Activated CD8-positive, alpha-beta T cell treated with anti-CD3 and anti-CD28 coated beads, Interleukin-2, amount 10 ng/mL, durations not matched to agents 7 days and 5 days (primary cell): ENCODE data around the gene CABP1. TPM values are rescaled to one million over a fixed set of nuclear protein-coding genes. Genes with fewer than 3 reads are reported as not detected.

Experiments
- ATAC-seq: fragments of 150-1000 bp; cut with Tn5 transposase; one replicate; pipeline ENCODE4 v1.10.0; 2021; ENCODE audit warnings: moderate library complexity
- CTCF ChIA-PET: fragments of 350-600 bp; sonication (Branson Sonifier 250); formaldehyde crosslinking; loops from one replicate; lab custom pipeline; 2021; ENCODE audit warnings: antibody characterized with exemption; lab: Charles Lee
- POLR2A ChIA-PET: fragments of 350-600 bp; sonication (Branson Sonifier 250); formaldehyde crosslinking; loops from one replicate; lab custom pipeline; 2021; ENCODE audit warnings: antibody characterized with exemption; lab: Charles Lee
- DNase-seq: peaks from one replicate; pipeline ENCODE4 v3.0.0-alpha.2; 2020
- H3K27ac Mint-ChIP-seq: one replicate; pipeline ENCODE4 v1.8.0; 2021; ENCODE audit warnings: mild to moderate bottlenecking, mixed read lengths
- H3K27me3 Mint-ChIP-seq: one replicate; pipeline ENCODE4 v1.8.0; 2021; ENCODE audit warnings: low read depth, mixed read lengths
- H3K36me3 Mint-ChIP-seq: one replicate; pipeline ENCODE4 v1.8.0; 2021; ENCODE audit warnings: low read depth, mixed read lengths
- H3K4me1 Mint-ChIP-seq: one replicate; pipeline ENCODE4 v1.8.0; 2021; ENCODE audit warnings: low read depth, mixed read lengths
- H3K4me3 Mint-ChIP-seq: one replicate; pipeline ENCODE4 v1.8.0; 2021; ENCODE audit warnings: mild to moderate bottlenecking, mixed read lengths
- H3K9me3 Mint-ChIP-seq: one replicate; pipeline ENCODE4 v1.8.0; 2022; ENCODE audit warnings: mixed read lengths; ENCODE audit not compliant: insufficient read depth
- total RNA-seq, 2 experiments: library from RNA; stranded (reverse); gene quantifications; one replicate each; pipeline ENCODE4 v1.2.3, GENCODE V29; 2021

Gene CABP1
- total RNA-seq, 2 experiments from 2014 or later, result 0.34 TPM; not detected in 1

DNA sequence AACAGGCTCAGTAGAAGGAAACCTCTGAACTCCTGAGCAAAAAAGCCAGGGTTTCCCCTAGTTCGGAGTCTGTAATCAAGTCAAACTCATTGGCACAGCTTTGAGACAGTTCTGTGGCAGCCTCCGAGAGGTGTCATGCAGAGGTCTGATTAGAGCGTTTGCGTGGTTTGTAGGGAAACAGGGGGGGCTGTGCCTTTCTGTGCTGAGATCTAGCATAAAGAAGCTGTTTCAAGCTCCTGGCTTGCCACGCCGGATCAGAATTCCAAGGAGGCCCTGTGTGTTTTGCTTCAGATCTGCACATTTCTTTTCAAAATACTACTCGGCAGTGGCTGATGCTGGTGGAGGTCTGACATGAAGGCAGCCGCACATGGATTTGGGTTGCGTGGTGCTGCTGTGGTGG, 1.7 kb downstream of the CABP1 start:
- POLR2A ChIA-PET, result no interaction called here

DNA sequence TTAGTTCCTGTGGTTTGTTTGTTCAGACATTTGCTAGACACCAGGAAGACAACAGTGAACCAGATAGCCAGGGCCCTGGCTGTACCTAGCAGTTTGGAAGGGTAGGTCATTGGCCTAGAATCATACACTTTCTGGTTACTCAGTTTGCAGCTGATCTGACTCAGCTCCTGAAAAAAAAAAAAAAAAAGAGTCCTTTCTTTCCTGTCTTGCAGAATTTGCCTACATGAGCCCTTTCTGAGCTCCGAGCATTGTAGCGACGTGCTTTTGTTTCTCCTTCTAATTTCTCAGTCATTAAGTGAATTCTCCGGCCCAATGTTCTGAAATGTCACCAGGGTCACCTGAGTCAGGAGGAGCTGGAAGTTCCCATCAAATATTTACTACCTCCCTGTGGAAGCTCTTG, 2.4 kb downstream of the CABP1 start:
- no peak overlapping the region for H3K27ac Mint-ChIP-seq
- ATAC-seq (no peak), DNase-seq (no peak)
- peaks cover 50% of the 10 kb centered on the region for H3K27me3 Mint-ChIP-seq
- H3K36me3 Mint-ChIP-seq, result no peaks in the 10 kb centered on the region
- ChIA-PET POLR2A (no interaction called here), CTCF (interaction anchor here (1.2 kb wide), 1 partner anchor 329 kb away, joined by 6 read pairs; no protein-coding TSS in a partner anchor)
- H3K4me3 Mint-ChIP-seq, result no peak overlapping the region
- peaks cover 11% of the 10 kb centered on the region for H3K4me1 Mint-ChIP-seq
- H3K9me3 Mint-ChIP-seq, result no peaks in the 10 kb centered on the region

More for the DNA sequence above, 1.7 kb downstream of the CABP1 start:
- Mint-ChIP-seq H3K36me3 (no peaks in the 10 kb centered on the region), H3K4me3 (peak overlapping the region; percentile 63), H3K4me1 (peaks cover 10% of the 10 kb centered on the region), H3K27me3 (peaks cover 53% of the 10 kb centered on the region), H3K9me3 (no peaks in the 10 kb centered on the region), H3K27ac (no peak overlapping the region)
- CTCF ChIA-PET, result interaction anchor here (1.2 kb wide), 1 partner anchor 330 kb away, joined by 6 read pairs; no protein-coding TSS in a partner anchor
- ATAC-seq (no peak), DNase-seq (no peak)

DNA sequence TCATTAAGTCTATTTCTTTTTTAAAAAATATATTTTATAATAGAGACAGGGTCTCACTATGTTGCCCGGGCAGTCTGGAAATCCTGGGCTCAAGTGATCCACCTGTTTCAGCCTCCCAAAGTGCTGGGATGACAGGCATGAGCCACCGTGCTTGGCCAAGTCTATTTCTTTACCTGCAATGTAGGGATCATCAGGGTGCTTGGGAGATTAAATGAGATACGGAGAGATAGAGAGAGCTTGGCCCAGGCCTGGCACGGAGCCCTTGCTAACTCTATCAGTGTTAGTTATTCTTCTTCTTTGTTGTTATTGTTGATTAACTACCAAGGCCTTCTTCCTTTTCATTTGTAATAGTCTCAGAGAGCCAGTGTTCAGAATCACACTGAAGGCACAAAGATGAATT, 3.1 kb downstream of the CABP1 start:
- Mint-ChIP-seq H3K4me3 (no peak overlapping the region), H3K9me3 (no peaks in the 10 kb centered on the region), H3K27me3 (peaks cover 51% of the 10 kb centered on the region), H3K36me3 (no peaks in the 10 kb centered on the region), H3K27ac (no peak overlapping the region), H3K4me1 (peaks cover 11% of the 10 kb centered on the region)
- CTCF ChIA-PET, result interaction anchor here (1.2 to 6.9 kb wide), 3 partner anchors 47 to 328 kb away, joined by 6 to 121 read pairs (median 98); partner anchors contain the start of genes MLEC and POP5
- ATAC-seq (no peak), DNase-seq (no peak)
- POLR2A ChIA-PET, result no interaction called here

DNA sequence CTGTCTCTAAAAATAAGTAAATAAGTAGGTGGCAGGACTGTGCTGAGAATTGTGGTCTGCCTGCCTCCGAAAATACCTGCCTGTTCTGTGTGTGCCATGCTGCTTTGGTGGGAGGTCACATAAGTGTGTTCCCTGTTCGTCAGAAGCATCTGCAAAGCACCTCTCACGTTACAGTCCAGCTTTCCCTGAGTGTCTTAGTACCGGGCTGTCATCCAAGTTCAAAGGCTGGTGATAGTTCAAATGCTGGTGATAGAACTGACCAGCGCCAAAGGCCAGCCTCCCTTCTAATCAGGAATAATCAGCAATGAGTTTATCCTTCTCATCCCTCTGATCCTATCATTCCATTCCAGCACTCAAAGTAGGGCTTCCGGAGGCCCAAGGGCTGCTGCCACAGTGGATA, 5.6 kb downstream of the CABP1 start:
- POLR2A ChIA-PET, result no interaction called here
- CTCF ChIA-PET, result interaction anchor here (0.7 to 6.9 kb wide), 27 partner anchors 11 to 500 kb away, joined by 3 to 121 read pairs (median 5); partner anchors contain the start of genes ACADS, MLEC, POP5 and UNC119B
- Mint-ChIP-seq H3K4me3 (no peak overlapping the region), H3K9me3 (no peaks in the 10 kb centered on the region), H3K27me3 (peaks cover 64% of the 10 kb centered on the region), H3K27ac (no peak overlapping the region), H3K36me3 (no peaks in the 10 kb centered on the region), H3K4me1 (peaks cover 20% of the 10 kb centered on the region)
- ATAC-seq (no peak), DNase-seq (no peak)

DNA sequence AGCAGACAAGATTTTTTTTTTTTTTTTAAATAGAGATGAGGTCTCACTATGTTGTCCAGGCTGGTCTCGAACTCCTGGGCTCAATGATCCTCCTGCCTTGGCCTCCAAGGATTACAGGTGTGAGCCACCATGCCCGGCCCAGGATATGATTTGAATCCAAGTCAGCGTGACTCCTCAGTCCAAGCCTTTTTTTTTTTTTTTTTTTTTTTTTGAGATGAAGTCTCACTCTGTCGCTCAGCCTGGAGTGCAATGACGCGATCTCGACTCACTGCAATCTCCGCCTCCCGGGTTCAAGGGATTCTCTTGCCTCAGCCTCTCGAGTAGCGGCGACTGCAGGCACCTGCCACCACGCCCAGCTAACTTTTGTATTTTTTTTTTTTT, 6.9 kb downstream of the CABP1 start:
- Mint-ChIP-seq H3K27ac (no peak overlapping the region), H3K4me1 (peaks cover 14% of the 10 kb centered on the region), H3K4me3 (no peak overlapping the region), H3K27me3 (peaks cover 64% of the 10 kb centered on the region), H3K36me3 (no peaks in the 10 kb centered on the region), H3K9me3 (no peaks in the 10 kb centered on the region)
- ChIA-PET POLR2A (no interaction called here), CTCF (interaction anchor here (0.6 to 6.9 kb wide), 27 partner anchors 9 to 703 kb away, joined by 3 to 121 read pairs (median 5); partner anchors contain the start of genes ACADS, MLEC, POP5 and UNC119B)
- no peak for DNase-seq
- ATAC-seq, result no peak

DNA sequence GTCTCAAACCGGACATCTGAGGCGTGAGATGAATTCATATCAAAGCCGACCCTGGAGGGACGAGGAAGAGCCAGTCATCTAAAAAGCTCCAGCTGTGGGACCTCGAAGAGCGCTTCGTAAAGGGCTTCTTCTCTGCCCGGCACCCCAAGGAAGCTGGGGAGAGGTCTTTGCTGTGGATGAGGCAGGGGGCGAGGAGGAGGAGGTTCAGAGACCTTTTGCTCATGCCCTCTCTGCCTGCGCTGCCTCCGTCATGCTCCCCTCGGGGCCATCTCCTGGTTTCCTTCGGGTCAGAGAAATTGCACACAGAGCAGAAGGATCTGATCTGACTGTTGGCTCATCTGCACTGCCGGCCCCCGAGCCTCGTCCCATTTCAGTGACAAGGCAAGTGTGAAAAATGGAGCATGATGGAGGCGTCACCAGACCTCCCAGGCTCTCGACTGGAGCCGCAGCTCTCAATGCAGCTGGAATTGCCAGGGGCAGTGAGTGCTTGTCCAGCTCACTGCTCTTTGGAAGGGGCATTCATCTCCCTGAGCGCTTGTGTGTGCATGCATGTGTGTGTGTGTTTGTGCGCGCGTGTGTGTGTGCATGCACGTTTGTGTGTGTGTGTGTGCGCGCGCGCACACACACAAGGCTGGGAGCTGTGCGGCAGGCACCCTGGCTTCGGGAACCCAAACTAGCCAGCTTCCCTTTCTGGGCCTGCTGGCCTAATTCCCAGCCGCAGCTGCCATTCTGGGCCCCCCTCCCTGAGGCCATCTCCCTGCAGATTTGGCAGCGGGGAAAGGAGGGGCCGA, 9.2 kb downstream of the CABP1 start:
- H3K36me3 Mint-ChIP-seq, result no peaks in the 10 kb centered on the region
- peaks cover 54% of the 10 kb centered on the region for H3K27me3 Mint-ChIP-seq
- peak; percentile 7 for ATAC-seq
- peaks cover 14% of the 10 kb centered on the region for H3K4me1 Mint-ChIP-seq
- DNase-seq, result no peak
- CTCF ChIA-PET, result interaction anchor here (0.6 to 6.9 kb wide), 51 partner anchors 8 to 364 kb away, joined by 3 to 121 read pairs (median 4); partner anchors contain the start of genes ACADS, CABP1, MLEC and PLA2G1B
- H3K9me3 Mint-ChIP-seq, result no peaks in the 10 kb centered on the region
- H3K27ac Mint-ChIP-seq, result no peak overlapping the region
- POLR2A ChIA-PET, result interaction anchor here (0.7 kb wide), 1 partner anchor 37 kb away, joined by 3 read pairs; the partner anchor contains the start of gene MLEC
- H3K4me3 Mint-ChIP-seq, result peak overlapping the region; percentile 57

DNA sequence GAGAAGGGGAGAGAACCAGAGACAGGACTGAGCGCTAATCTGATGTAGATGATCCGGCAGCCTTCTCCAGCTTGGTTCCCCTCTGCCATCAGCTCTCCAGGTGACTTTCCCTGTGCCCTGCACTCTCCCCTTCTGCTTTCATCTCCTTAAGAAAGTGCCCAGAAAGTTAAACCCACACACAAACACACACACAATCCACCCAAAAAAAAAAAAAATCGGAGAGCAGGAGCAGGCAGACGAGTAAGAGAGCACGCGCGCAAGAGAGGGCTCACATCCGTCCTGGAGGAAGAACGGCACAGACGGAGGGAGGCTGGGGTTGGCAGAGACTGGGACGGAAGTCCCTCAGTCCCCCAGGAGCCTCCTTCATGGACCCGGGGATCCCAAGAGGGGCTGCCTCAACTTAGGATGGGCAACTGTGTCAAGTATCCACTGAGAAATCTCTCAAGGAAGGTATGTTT, 9.8 kb downstream of the CABP1 start:
- no peaks in the 10 kb centered on the region for H3K9me3 Mint-ChIP-seq
- CTCF ChIA-PET, result interaction anchor here (0.7 to 6.9 kb wide), 19 partner anchors 7 to 323 kb away, joined by 3 to 121 read pairs (median 8); partner anchors contain the start of genes MLEC, POP5 and UNC119B
- no peak overlapping the region for H3K4me3 Mint-ChIP-seq
- H3K27me3 Mint-ChIP-seq, result peaks cover 48% of the 10 kb centered on the region
- POLR2A ChIA-PET, result no interaction called here
- H3K27ac Mint-ChIP-seq, result no peak overlapping the region
- H3K36me3 Mint-ChIP-seq, result no peaks in the 10 kb centered on the region
- ATAC-seq, result no peak
- peaks cover 14% of the 10 kb centered on the region for H3K4me1 Mint-ChIP-seq
- no peak for DNase-seq

DNA sequence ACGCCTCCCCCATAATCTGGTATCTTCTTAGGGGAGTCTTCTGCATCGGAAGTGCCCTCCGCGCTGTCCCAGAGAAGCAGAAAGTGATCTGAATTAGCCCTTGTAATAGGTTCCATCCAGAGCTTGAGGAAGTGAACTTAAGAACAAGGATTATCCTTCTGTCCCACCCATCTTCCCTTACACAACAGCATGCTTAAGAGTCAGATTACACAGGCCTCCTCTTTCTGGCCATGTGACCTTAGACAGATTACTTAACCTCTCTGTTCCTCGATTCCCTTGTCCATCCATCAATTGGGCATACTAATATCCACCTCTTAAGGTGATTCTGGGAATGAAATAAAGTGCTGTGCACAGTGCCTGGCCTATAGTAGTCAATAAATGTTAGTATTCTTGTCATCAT, 11.4 kb downstream of the CABP1 start:
- H3K27me3 Mint-ChIP-seq, result peaks cover 38% of the 10 kb centered on the region
- ChIA-PET CTCF (interaction anchor here (1.5 kb wide), 1 partner anchor 12 kb away, joined by 5 read pairs; no protein-coding TSS in a partner anchor), POLR2A (no interaction called here)
- no peak overlapping the region for H3K27ac Mint-ChIP-seq
- no peak overlapping the region for H3K4me3 Mint-ChIP-seq
- ATAC-seq (no peak), DNase-seq (no peak)
- no peaks in the 10 kb centered on the region for H3K36me3 Mint-ChIP-seq
- H3K9me3 Mint-ChIP-seq, result no peaks in the 10 kb centered on the region
- H3K4me1 Mint-ChIP-seq, result peaks cover 13% of the 10 kb centered on the region

DNA sequence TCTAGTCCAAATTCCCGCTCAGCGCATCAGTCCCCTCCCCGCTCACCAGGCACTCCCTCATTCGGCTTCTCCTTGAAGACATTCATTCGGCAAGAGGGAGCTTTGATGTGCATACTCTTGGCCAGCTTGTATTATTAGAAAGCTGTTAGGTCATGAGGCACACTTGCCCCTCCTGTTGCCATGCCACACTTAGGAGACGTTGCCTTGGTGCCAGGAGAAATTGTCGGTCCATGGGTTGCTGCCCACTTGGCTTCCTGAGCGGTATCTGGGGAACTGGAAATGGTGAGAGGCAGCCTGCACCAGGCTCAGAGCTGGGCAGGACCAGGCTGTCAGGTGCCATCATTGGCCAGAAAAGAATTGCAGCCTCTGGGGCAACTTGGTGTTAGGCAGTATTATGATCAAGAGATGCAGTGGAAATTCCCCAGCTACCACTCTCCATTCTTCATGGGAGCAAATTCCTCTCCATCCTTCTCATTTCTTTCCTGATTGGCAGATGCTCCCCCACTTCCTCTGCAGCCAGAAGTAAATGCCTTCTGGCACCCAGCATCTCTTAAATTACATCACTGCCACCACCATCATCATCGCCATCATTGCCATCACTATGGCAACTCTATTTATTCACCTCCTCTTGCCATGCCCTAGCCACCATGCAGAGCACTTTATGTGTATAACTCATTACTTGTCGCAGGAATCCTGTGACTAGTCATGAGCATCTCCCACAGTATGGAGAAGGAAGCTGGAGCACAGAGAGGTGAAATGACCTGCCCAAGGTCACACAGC, 12.4 kb downstream of the CABP1 start:
- Mint-ChIP-seq H3K27ac (no peak overlapping the region), H3K27me3 (peaks cover 38% of the 10 kb centered on the region), H3K4me1 (peaks cover 9% of the 10 kb centered on the region), H3K36me3 (no peaks in the 10 kb centered on the region), H3K9me3 (no peaks in the 10 kb centered on the region), H3K4me3 (no peak overlapping the region)
- ATAC-seq (no peak), DNase-seq (no peak)
- ChIA-PET CTCF (interaction anchor here (1.5 kb wide), 2 partner anchors 11 to 319 kb away, joined by 4 to 5 read pairs; no protein-coding TSS in a partner anchor), POLR2A (no interaction called here)

DNA sequence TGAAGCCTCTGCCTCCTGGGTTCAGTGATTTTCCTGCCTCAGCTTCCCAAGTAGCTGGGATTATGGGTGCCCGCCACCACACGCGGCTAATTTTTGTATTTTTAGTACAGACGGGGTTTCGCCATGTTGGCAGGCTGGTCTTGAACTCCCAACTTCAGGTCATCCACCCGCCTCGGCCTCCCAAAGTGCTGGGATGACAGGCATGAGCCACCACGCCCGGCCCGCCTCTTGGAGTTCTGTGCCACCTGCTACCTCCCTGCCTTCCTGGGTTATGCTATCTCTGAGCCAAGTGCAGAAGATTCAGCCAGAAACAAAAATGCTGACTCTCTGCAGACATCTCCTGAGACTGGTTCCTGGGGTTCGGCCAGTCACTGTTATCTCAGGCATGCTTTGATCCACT, 13.2 kb downstream of the CABP1 start:
- Mint-ChIP-seq H3K4me3 (no peak overlapping the region), H3K36me3 (no peaks in the 10 kb centered on the region), H3K27me3 (peaks cover 36% of the 10 kb centered on the region), H3K9me3 (no peaks in the 10 kb centered on the region), H3K4me1 (peaks cover 9% of the 10 kb centered on the region), H3K27ac (no peak overlapping the region)
- no peak for DNase-seq
- ATAC-seq, result no peak
- ChIA-PET POLR2A (no interaction called here), CTCF (interaction anchor here (1.5 kb wide), 1 partner anchor 318 kb away, joined by 4 read pairs; no protein-coding TSS in a partner anchor)

DNA sequence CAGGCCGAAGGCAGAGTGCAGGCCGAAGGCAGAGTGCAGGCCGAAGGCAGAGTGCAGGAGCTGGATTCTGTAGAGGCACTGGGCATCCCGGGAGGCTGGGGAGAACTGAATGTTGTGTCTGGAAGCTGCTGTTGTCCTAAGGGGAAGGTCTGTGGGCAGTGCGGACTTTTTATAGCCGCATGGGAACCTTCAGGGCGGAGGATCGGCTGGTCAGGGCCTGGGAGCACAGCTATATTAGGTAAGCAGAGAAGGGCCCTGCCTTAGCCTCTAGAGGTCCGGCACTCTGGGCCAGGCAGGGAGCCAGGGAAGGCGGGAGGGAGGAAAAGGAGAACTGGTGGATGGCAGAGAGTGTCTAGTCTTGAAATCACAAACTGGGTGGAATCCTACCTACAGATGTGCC, 14.2 kb downstream of the CABP1 start:
- no peak overlapping the region for H3K4me3 Mint-ChIP-seq
- no peaks in the 10 kb centered on the region for H3K4me1 Mint-ChIP-seq
- DNase-seq (no peak), ATAC-seq (no peak)
- no peaks in the 10 kb centered on the region for H3K36me3 Mint-ChIP-seq
- peaks cover 28% of the 10 kb centered on the region for H3K27me3 Mint-ChIP-seq
- H3K9me3 Mint-ChIP-seq, result no peaks in the 10 kb centered on the region
- ChIA-PET POLR2A (no interaction called here), CTCF (interaction anchor here (4.1 kb wide), 1 partner anchor 8 kb away, joined by 14 read pairs; no protein-coding TSS in a partner anchor)
- no peak overlapping the region for H3K27ac Mint-ChIP-seq
